T-helper 2 cell treated with Interferon-gamma antibody and Interleukin-4, amounts not matched to agents 100 ng/mL and 5 ng/mL, for 36 hours (primary cell): ENCODE results near the gene ATP13A1. TPM values are rescaled to one million over a fixed set of nuclear protein-coding genes. Genes with fewer than 3 reads are reported as not detected.
"Not testable (repeated sequence)": the region's sequence is repeated elsewhere in the genome, so short reads cannot be mapped to it uniquely, and the experiment has no call there.

Source experiments
- intact Hi-C: fragments of 100-400 bp; cut with micrococcal nuclease; formaldehyde crosslinking; loops from one replicate; pipeline ENCODE4 v1.15.1; 2023
- total RNA-seq: library from RNA; stranded (reverse); gene quantifications from 2 replicates; pipeline ENCODE4 v1.2.3, GENCODE V29; 2022

Gene ATP13A1
- total RNA-seq = 89.3 and 93.7 TPM in 2 replicates

GRCh38 chr19:19663256-19664120 lies at the start of gene ATP13A1:
Gene ATP13A1, minus strand, starts transcription at chr19:19663676. Its CDS starts 10 bp downstream, at chr19:19663666.
- intact Hi-C loops = loop anchor here (1.0 to 5.0 kb wide), 7 partner anchors 45 to 278 kb away; partner anchors contain the start of genes PBX4, ZNF14 and ZNF506

GRCh38 chr19:19711934-19712828 lies 48.7 kb upstream of the ATP13A1 start:
- intact Hi-C loops = no loop called here

DNA sequence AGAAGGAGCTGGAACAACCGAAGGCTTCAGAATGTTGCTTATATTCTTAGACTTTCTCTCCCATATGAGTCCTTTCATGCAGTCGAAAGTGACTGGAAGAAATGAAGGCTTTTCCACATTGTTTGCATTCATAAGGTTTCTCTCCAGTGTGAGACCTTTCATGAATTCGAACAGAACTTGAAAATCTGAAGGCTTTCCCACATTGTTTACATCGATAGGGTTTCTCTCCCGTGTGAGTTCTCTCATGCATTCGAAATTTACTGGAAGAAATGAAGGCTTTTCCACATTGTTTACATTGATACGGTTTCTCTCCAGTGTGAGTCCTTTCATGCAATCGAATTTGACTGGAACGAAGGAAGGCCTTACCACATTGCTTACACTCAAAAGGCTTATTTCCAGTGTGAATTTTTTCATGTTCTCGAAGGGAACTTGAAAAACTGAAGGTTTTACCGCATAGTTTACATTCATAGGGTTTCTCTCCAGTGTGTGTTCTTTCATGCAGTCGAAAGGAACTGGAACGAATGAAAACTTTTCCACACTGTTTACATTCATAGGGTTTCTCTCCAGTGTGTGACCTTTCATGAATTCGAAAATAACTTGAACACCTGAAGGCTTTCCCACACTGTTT lies 47.9 kb upstream of the ATP13A1 start:
- intact Hi-C loops = no loop called here

DNA sequence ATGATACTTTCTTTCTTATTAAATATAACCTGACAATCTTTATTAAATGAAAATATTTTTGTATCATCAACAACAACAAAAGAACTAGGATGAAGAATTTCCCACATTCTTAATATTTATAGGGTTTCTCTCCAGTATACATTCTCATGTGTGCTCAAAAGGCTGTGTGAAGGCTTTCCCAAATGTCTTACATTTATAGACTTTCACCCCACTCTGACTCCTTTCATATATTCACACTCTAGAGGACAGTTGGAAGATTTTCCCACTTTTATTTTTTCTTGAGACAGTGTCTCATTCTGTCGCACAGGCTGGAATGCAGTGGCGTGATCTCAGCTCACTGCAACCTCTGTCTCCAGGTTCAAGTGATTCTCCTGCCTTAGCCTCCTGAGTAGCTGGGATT lies 47.0 kb upstream of the ATP13A1 start:
- intact Hi-C loops = no loop called here

GRCh38 chr19:19704836-19705235 lies 41.4 kb upstream of the ATP13A1 start:
- intact Hi-C loops = no loop called here

GRCh38 chr19:19700493-19700892 lies 37.0 kb upstream of the ATP13A1 start:
- intact Hi-C loops = not testable (repeated sequence)

- intact Hi-C loops = no loop called here
Observed at GRCh38 chr19:19697589-19697988, 34.1 kb upstream of the ATP13A1 start.

DNA sequence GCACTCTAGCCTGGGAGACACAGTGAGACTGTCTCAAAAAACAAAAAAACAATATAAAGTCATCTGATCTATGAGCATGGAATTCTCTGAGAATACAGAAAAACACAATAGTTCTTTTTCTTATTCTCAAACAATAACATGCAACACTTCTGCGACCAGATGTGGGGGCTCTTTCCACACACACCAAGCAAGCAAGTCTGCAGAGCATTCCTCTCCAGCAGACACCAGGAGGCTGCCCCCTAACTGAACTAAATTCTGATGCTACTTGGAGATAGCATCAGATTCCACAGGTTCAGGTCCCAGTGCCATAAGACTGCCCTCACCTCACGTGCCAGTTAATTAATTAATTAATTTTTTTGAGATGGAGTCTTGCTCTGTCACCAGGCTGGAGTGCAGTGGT lies 32.9 kb upstream of the ATP13A1 start:
- intact Hi-C loops = no loop called here

DNA sequence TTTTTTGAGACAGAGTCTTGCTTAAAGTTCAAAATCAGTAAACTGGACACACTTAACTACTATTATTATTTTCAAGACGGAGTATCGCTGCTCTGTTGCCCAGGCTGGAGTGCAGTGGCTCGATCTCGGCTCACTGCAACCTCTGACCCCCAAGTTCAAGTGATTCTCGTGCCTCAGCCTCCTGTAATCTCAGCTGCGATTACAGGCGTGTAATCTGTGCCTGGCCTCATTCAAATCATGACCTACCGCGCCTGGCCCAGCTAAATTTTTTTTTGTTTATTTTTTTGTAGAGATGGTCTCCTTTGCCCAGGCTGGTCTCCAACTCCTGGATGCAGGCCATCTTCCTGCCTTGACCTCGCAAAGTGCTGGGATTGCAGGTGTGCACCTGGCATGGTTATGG lies 28.2 kb upstream of the ATP13A1 start:
- intact Hi-C loops = no loop called here

DNA sequence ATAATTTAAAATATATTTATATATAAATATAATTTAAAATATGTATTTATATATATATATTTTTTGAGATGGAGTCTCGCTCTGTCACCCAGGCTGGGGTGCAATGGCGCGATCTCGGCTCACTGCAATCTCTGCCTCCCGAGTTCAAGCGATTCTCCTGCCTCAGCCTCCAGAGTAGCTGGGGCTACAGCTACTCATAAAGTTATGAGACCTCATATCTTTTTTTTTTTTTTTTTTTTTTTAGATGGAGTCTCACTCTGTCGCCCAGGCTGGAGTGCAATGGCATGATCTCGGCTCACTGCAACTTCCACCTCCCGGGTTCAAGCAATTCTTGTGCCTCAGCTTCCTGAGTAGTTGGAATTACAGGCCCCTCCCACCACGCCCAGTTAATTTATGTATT lies 25.5 kb upstream of the ATP13A1 start:
- intact Hi-C loops = not testable (repeated sequence)

DNA sequence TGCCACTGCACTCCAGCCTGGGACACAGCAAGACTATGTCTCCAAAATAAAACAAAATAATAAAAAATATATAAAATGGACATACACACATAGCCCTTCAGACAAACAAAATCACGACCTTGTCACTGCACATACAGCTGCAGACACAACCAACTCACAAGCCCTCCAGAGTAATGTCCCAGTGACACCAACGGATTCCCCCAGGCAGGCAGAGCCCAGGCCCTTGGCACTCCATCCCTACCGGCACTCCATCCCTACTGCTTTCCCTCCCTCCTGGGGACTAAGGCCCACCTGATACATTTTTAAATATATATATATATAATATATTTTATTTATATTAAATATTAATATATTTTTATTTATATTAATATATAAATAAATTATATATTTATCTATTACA lies 23.6 kb upstream of the ATP13A1 start:
- intact Hi-C loops = no loop called here

GRCh38 chr19:19686580-19686979 lies 23.1 kb upstream of the ATP13A1 start:
- intact Hi-C loops = no loop called here

GRCh38 chr19:19686119-19686518 lies 22.6 kb upstream of the ATP13A1 start:
- intact Hi-C loops = not testable (repeated sequence)

GRCh38 chr19:19679176-19680073 lies 15.9 kb upstream of the ATP13A1 start:
- intact Hi-C loops = no loop called here

GRCh38 chr19:19677579-19677978 lies 14.1 kb upstream of the ATP13A1 start:
- intact Hi-C loops = no loop called here

DNA sequence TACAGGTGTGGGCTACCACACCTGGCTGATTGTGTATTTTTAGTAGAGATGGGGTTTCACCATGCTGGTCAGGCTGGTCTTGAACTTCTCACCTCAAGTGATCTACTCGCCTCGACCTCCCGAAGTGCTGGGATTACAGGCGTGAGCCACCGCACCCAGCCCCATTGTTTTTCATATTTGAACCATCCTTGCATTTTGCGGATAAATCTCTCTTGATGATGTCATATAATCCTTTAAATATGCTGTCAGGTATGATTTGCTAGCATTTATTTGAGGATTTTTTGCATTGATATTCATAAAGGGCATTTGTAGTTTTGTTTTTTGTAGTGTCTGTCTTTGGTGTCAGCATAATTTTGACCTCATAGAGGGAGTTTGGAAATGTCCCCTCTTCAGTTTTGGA lies 10.8 kb upstream of the ATP13A1 start:
- intact Hi-C loops = no loop called here

GRCh38 chr19:19672816-19673215 lies 9.3 kb upstream of the ATP13A1 start:
- intact Hi-C loops = no loop called here

DNA sequence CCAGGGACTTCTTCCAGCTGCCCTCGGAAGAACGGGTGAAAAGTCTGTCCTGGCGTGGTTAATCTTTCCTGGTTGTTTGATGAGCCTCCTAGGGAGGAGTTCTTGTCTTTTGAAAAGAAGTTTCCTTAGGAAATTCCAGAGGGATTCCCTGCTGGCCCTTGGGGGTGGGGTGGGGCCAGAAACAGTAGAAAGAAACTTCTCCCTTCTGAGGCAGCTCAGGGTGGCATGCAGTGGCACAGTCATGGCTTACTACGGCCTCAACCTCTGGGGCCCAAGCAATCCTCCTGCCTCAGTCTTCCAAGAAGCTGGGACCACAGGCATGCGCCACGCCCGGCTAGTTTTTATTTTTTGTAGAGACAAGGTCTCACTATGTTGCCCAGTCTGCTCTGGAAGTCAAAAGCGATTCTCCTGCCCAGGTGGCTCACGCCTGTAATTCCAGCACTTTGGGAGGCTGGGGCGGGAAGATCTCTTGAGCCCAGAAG lies 6.6 kb upstream of the ATP13A1 start:
- intact Hi-C loops = no loop called here

DNA sequence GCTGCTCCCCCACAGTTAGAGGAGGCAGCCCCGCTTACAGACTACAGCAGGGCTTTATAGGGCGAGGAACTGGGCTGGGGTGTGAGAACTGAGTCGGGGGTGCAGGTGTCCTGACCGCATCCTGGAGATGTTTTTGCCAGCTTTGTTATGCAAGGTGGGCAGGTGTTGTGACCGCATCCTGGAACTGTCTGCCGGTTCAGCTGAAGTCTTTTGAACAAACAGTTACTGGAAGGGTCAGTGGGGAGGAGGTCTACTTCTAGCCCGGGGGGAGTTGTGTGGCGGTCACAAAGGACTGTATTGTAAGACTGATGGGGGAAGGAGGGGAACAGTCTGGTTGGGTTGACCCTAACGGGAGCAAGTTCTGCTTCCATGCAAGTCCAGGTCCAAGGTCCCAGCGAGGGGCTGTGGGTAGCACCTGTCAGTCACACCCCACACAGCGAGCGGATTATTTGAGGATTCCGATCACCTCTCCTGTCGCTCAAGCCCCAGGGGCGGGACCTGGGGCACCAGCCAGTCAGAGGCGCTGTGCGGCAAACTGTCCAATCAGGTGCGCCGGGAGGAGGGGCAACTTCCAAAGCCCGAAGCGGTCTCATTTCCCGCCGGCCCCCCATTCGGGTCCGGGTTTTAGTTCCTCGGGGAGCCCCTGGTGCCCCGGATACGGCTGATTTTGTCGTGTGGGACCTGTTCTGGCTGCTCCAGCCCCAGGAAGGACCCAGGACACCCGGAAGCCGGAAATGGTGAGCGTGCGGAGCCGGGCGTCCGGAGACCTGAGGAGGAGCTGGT lies 4.9 kb upstream of the ATP13A1 start, which contains the start of gene ZNF101:
ZNF101 (plus strand) TSS at position 610 of the 783 bp plus-strand sequence; CDS start at position 735, 125 bp downstream.
- intact Hi-C loops = loop anchor here (1.0 to 2.0 kb wide), 5 partner anchors 65 to 232 kb away; partner anchors contain the start of genes ZNF14 and ZNF93
